Upper lobe of left lung (tissue), 6 donors: ENCODE data around the gene STIP1. TPM values are rescaled to one million over a fixed set of nuclear protein-coding genes. Genes with fewer than 3 reads are reported as not detected.

ENCODE experiments used
- ATAC-seq, 2 donors: fragments of 200-7000 bp; cut with Tn5 transposase; one replicate each; pipeline ENCODE4 v1.9.1; 2022; ENCODE audit warnings: mild to moderate bottlenecking in 2 of 2, moderate library complexity in 2 of 2; ENCODE audit not compliant: low FRiP score in 2 of 2
- DNase-seq, 2 donors: peaks; one replicate each; pipeline ENCODE4 v3.0.0-alpha.2; 2019 to 2020
- H3K27ac ChIP-seq, 4 donors: fragments of 200-600 bp; sonication (generic); one replicate each; pipeline ENCODE4 v1.5.1; 2016 to 2019
- H3K27me3 ChIP-seq, 4 donors: fragments of 200-600 bp; sonication (generic); one replicate each; pipeline ENCODE4 v1.5.1; 2017 to 2019
- H3K36me3 ChIP-seq, 4 donors: fragments of 200-600 bp; sonication (generic); one replicate each; pipeline ENCODE4 v1.5.1; 2016 to 2019
- H3K4me1 ChIP-seq, 4 donors: fragments of 200-600 bp; sonication (generic); one replicate each; pipeline ENCODE4 v1.5.1; 2018 to 2019
- H3K4me3 ChIP-seq, 4 donors: fragments of 200-600 bp; sonication (generic); one replicate each; pipeline ENCODE4 v1.5.1; 2017 to 2019; ENCODE audit warnings: mild to moderate bottlenecking in 2 of 4, moderate library complexity in 1 of 4
- H3K9me3 ChIP-seq, 4 donors: fragments of 200-600 bp; sonication (generic); one replicate each; pipeline ENCODE4 v1.5.1; 2018 to 2019
- EP300 ChIP-seq, 4 donors: sonication (generic); formaldehyde crosslinking; IDR thresholded peaks; one replicate each; pipeline ENCODE4 v1.5.1; 2017; ENCODE audit warnings: antibody characterized with exemption in 4 of 4, control low read depth in 2 of 4
- POLR2A ChIP-seq, 4 donors: fragments of 450-650 bp; IDR thresholded peaks; one replicate each; pipeline ENCODE4 v1.5.1; 2016 to 2017; ENCODE audit warnings: antibody characterized with exemption in 4 of 4, mild to moderate bottlenecking in 2 of 4
- POLR2AphosphoS5 ChIP-seq, 2 donors: sonication (generic); formaldehyde crosslinking; IDR thresholded peaks; one replicate each; pipeline ENCODE4 v1.5.1; 2017; ENCODE audit warnings: antibody characterized with exemption in 2 of 2
- WGBS, 2 donors: methylation state at CpG; one replicate each; pipeline ENCODE4 v1.1.5; 2017 to 2018; 5-methylcytosine and 5-hydroxymethylcytosine counted together
- total RNA-seq, 6 donors: library from RNA; depleted of rRNA in 4 of 6; stranded (reverse); fragments of >200 nt in 4 of 6; gene quantifications; one replicate each; pipeline versions ENCODE4 v1.1.0 to v1.2.1, GENCODE V29; 2016 to 2021
- TF ChIP-seq, protein P1 (sequence below), 6 experiments: fragments of 450-650 bp in 4 of 6; fragments of 200-600 bp in 2 of 6; sonication (generic) in 2 of 6; IDR thresholded peaks; one replicate each; pipeline ENCODE4 v1.5.1; 2016 to 2019; ENCODE audit warnings: antibody characterized with exemption in 6 of 6
- donor health status: DM: no; HTN: no; CAD: no; lungs with moderate emphysema.
- donor health status: DM: no; HTN: yes; CAD: no; lungs with severe emphysema.

STIP1 gene
- total RNA-seq, 6 donors from 2014 or later: 37.8 to 132 (median 82.6) TPM

GRCh38 chr11:64238999-64239398, 53.0 kb downstream of the STIP1 start:
- peak overlapping the region; percentile 74 to 99 (median 96) for H3K27ac ChIP-seq

DNA sequence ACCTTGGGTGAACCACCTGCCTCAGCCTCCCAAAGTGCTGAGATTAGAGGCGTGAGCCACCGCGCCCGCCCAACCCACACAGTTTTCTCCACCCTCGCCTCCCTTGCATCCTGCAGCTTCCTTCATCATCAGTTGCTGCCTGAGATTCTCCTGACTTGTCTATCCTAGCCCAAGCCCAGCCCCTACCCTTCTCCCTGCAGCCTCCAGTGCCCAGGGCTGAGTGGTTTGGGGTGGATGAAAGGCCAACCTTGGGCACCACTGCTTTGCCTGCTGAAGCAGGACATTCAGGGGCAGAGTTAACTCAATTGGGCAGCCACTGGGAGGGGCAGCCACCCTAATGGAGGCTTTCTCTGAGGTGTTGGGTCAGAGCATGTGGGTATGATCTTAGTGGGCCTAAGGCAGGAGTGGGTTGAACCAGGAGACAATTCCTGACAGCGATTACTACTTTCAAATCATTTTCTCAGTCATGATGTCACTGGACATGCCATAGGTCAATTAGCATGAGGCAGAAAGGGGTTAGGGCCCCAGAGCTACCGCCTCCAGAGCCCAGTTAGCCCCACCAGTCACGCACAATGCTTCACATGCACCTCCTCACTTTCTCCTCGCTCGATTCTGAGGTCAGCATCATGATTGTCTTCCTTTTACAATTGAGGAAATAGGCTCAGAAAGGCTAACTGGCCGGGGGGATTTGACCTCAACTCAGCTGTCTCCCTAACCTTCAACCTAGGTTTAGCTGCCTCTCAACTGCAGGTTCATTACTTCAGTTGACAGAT, 53.9 kb downstream of the STIP1 start:
- 75 to 88% methylated on average over 11 of the region's 11 CpGs for WGBS, 2 donors
- Histone ChIP-seq H3K4me3 (peak overlapping the region in 3 of 4 donors; percentile 71 to 92 (median 89)), H3K36me3 (peaks cover 0 to 31% (median 18%) of the 10 kb centered on the region in 4 donors), H3K27me3 (no peaks in the 10 kb centered on the region), H3K9me3 (no peaks in the 10 kb centered on the region), H3K27ac (peak overlapping the region; percentile 93 to 99 (median 98)), H3K4me1 (peaks cover 53 to 74% (median 57%) of the 10 kb centered on the region in 4 donors)
- TF ChIP-seq, protein P1, sequence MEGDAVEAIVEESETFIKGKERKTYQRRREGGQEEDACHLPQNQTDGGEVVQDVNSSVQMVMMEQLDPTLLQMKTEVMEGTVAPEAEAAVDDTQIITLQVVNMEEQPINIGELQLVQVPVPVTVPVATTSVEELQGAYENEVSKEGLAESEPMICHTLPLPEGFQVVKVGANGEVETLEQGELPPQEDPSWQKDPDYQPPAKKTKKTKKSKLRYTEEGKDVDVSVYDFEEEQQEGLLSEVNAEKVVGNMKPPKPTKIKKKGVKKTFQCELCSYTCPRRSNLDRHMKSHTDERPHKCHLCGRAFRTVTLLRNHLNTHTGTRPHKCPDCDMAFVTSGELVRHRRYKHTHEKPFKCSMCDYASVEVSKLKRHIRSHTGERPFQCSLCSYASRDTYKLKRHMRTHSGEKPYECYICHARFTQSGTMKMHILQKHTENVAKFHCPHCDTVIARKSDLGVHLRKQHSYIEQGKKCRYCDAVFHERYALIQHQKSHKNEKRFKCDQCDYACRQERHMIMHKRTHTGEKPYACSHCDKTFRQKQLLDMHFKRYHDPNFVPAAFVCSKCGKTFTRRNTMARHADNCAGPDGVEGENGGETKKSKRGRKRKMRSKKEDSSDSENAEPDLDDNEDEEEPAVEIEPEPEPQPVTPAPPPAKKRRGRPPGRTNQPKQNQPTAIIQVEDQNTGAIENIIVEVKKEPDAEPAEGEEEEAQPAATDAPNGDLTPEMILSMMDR (IDR thresholded peaks at IDR 0.05): no peak
- peak in 1 of 2 donors; percentile 54 for TF ChIP-seq POLR2AphosphoS5 (IDR thresholded peaks at IDR 0.05)
- DNase-seq (peak; percentile 40 to 55), ATAC-seq (no peak)

More at GRCh38 chr11:64238999-64239398, 53.0 kb downstream of the STIP1 start:
- TF ChIP-seq EP300 (IDR thresholded peaks at IDR 0.05) (no peak), POLR2AphosphoS5 (IDR thresholded peaks at IDR 0.05) (no peak), POLR2A (IDR thresholded peaks at IDR 0.05) (no peak)
- TF ChIP-seq, protein P1 (IDR thresholded peaks at IDR 0.05): no peak
- Histone ChIP-seq H3K4me3 (no peak overlapping the region), H3K36me3 (peaks cover 0 to 29% (median 14%) of the 10 kb centered on the region in 4 donors), H3K27me3 (no peaks in the 10 kb centered on the region), H3K4me1 (peaks cover 53 to 72% (median 56%) of the 10 kb centered on the region in 4 donors), H3K9me3 (no peaks in the 10 kb centered on the region)
- ATAC-seq (no peak), DNase-seq (no peak)
- 60 to 79% methylated on average over 5 of the region's 5 CpGs for WGBS, 2 donors

DNA sequence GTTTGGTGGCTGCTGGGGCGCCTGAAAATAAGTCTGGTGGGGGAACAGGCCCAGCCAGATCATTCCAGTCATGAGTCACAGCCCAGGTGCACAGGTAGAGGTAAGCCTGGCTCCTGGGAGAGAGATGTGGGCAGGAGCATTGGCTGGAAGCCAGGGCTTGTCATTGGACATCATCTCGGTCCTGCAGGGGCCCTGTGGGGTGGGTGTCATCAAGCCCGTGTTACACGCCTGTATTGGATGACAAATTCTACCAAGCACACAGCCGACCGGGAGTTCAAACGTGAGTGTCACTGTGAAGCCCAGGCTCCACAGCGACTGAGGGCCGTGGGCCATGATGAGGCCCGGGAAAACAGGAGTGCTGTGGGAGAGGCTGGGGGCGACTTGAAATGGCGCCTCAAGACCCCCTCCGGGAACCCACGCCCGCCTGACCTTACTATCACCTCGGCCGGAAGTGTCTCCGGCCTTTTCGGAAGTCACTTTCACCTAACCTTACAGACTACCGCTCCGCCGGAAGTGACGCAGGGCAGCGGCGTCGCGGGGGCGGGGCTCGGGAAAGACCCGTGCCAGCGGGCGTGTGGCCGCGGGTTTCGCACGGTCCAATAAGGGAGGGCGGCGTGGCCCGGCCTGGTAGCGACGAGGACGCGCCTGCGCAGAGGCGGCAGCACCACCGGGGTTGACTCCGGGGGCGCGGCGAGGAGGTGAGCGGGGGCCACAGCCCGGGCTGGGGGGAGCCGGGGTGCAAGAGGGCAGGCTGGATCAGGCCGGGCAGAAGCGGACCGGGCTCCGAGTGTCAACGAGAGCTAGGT, 54.7 kb downstream of the STIP1 start, which contains the start of gene FKBP2:
FKBP2 (plus strand) TSS at position 661 of the 806 bp plus-strand sequence. CDS start 1,293 bp downstream, outside the sequence.
- H3K27me3 ChIP-seq: no peaks in the 10 kb centered on the region
- TF ChIP-seq, protein P1 (IDR thresholded peaks at IDR 0.05): peak in 2 of 6 experiments; percentile 8 to 45
- TF ChIP-seq POLR2A (IDR thresholded peaks at IDR 0.05) (peak in 3 of 4 donors; percentile 69 to 92 (median 72)), POLR2AphosphoS5 (IDR thresholded peaks at IDR 0.05) (peak; percentile 96 to 97), EP300 (IDR thresholded peaks at IDR 0.05) (peak in 2 of 4 donors; percentile 32 to 67)
- H3K4me1 ChIP-seq: peaks cover 54 to 74% (median 57%) of the 10 kb centered on the region in 4 donors
- DNase-seq: peak; percentile 99 to 100
- 0 to 2% methylated on average over 15 to 55 of the region's 58 CpGs for WGBS, 2 donors
- H3K4me3 ChIP-seq: peak within 1 kb of the TSS; percentile 71 to 97 (median 90)
- H3K27ac ChIP-seq: peak within 1 kb of the TSS; percentile 93 to 99 (median 98)
- H3K36me3 ChIP-seq: peaks cover 0 to 31% (median 18%) of the 10 kb centered on the region in 4 donors
- no peaks in the 10 kb centered on the region for H3K9me3 ChIP-seq
- peak; percentile 89 for ATAC-seq

- peak; percentile 94 to 96 for ATAC-seq
- TF ChIP-seq POLR2A (IDR thresholded peaks at IDR 0.05) (no peak), POLR2AphosphoS5 (IDR thresholded peaks at IDR 0.05) (no peak), EP300 (IDR thresholded peaks at IDR 0.05) (no peak)
- TF ChIP-seq, protein P1 (IDR thresholded peaks at IDR 0.05): no peak
- Histone ChIP-seq H3K4me1 (peaks cover 55 to 74% (median 59%) of the 10 kb centered on the region in 4 donors), H3K9me3 (no peaks in the 10 kb centered on the region), H3K36me3 (peaks cover 0 to 31% (median 18%) of the 10 kb centered on the region in 4 donors), H3K27ac (peak overlapping the region; percentile 93 to 99 (median 98)), H3K27me3 (no peaks in the 10 kb centered on the region), H3K4me3 (peak overlapping the region; percentile 4 to 92 (median 80))
- 1 to 2% methylated on average over 11 to 24 of the region's 24 CpGs for WGBS, 2 donors
- peak; percentile 100 for DNase-seq
Observed at GRCh38 chr11:64241241-64241490, 55.2 kb downstream of the STIP1 start.
